Mesendoderm (in vitro differentiated cells): Measurements from ENCODE around the gene DYRK3.

Experiments
- DNase-seq: peaks from one replicate; pipeline ENCODE4 v3.0.0; 2013
- H2AK5ac ChIP-seq: 2 replicates; pipeline ENCODE4 v1.6.1; 2013; ENCODE audit warnings: low read length, inconsistent platforms
- H2BK120ac ChIP-seq: 2 replicates; pipeline ENCODE4 v1.6.1; 2013; ENCODE audit warnings: low read depth, mild to moderate bottlenecking, low read length, moderate library complexity, mixed read lengths
- H2BK15ac ChIP-seq: replicated peaks from 2 replicates; pipeline ENCODE4 v1.6.1; 2013; ENCODE audit warnings: low read depth, mild to moderate bottlenecking, moderate library complexity
- H2BK5ac ChIP-seq: 2 replicates; pipeline ENCODE4 v1.6.1; 2013; ENCODE audit warnings: low read length, inconsistent platforms
- H3K18ac ChIP-seq: 2 replicates; pipeline ENCODE4 v1.6.1; 2013; ENCODE audit warnings: mild to moderate bottlenecking, low read length, mixed read lengths
- H3K23ac ChIP-seq: one replicate; pipeline ENCODE4 v1.6.1; 2013; ENCODE audit warnings: low read length
- H3K27ac ChIP-seq: 2 replicates; pipeline ENCODE4 v1.5.1; 2013; ENCODE audit warnings: low read depth, mild to moderate bottlenecking, inconsistent platforms, low read length, moderate library complexity
- H3K27me3 ChIP-seq: 2 replicates; pipeline ENCODE4 v1.6.1; 2013; ENCODE audit warnings: low read length, control low read depth, mild to moderate bottlenecking, inconsistent platforms; ENCODE audit not compliant: insufficient read depth, poor library complexity
- H3K36me3 ChIP-seq: 2 replicates; pipeline ENCODE4 v1.6.1; 2013; ENCODE audit warnings: low read length, inconsistent platforms; ENCODE audit not compliant: control insufficient read depth, insufficient read depth
- H3K4ac ChIP-seq: one replicate; pipeline ENCODE4 v1.6.1; 2013; ENCODE audit warnings: low read depth, mild to moderate bottlenecking, low read length, moderate library complexity
- H3K4me1 ChIP-seq: 2 replicates; pipeline ENCODE4 v1.6.1; 2013; ENCODE audit warnings: low read depth, low read length, inconsistent platforms; ENCODE audit not compliant: control insufficient read depth
- H3K4me2 ChIP-seq: 2 replicates; pipeline ENCODE4 v1.6.1; 2013; ENCODE audit warnings: low read length
- H3K4me3 ChIP-seq: 2 replicates; pipeline ENCODE4 v1.5.1; 2013; ENCODE audit warnings: mild to moderate bottlenecking, low read length
- H3K56ac ChIP-seq: one replicate; pipeline ENCODE4 v1.6.1; 2013; ENCODE audit warnings: low read length
- H3K79me1 ChIP-seq: 2 replicates; pipeline ENCODE4 v1.6.1; 2013; ENCODE audit warnings: low read length, inconsistent platforms
- H3K79me2 ChIP-seq: 2 replicates; pipeline ENCODE4 v1.6.1; 2013; ENCODE audit warnings: mild to moderate bottlenecking, low read length; ENCODE audit not compliant: control insufficient read depth, insufficient read depth
- H3K9ac ChIP-seq: 2 replicates; pipeline ENCODE4 v1.6.1; 2013; ENCODE audit warnings: low read length, inconsistent platforms
- H4K5ac ChIP-seq: one replicate; pipeline ENCODE4 v1.6.1; 2013; ENCODE audit warnings: low read length
- H4K8ac ChIP-seq: one replicate; pipeline ENCODE4 v1.6.1; 2013; ENCODE audit warnings: low read depth, mild to moderate bottlenecking, control low read depth, low read length, moderate library complexity
- WGBS: extraction: QIAGEN DNeasy Blood & Tissue Kit; methylation state at CpG from one replicate; pipeline ENCODE4 v1.1.7; 2013; ENCODE audit warnings: low lambda C conversion rate, missing lambda C conversion rate; ENCODE audit not compliant: insufficient coverage; ENCODE audit errors: extremely low coverage; 5-methylcytosine and 5-hydroxymethylcytosine counted together

Gene DYRK3

GRCh38 chr1:206646504-206646903, 11.2 kb downstream of the DYRK3 start:
- Histone ChIP-seq H3K4me1 (no peaks in the 10 kb centered on the region), H2BK5ac (no peak overlapping the region), H2BK120ac (no peak overlapping the region), H3K4ac (no peak overlapping the region), H4K5ac (no peak overlapping the region), H3K27me3 (no peaks in the 10 kb centered on the region), H3K27ac (no peak overlapping the region), H2BK15ac (no peak overlapping the region), H3K23ac (no peak overlapping the region), H3K79me1 (no peaks in the 10 kb centered on the region), H3K18ac (no peak overlapping the region), H2AK5ac (no peak overlapping the region), H3K4me3 (no peak overlapping the region), H3K4me2 (no peak overlapping the region), H4K8ac (no peak overlapping the region), H3K36me3 (peaks cover 4% of the 10 kb centered on the region), H3K9ac (no peak overlapping the region), H3K79me2 (no peaks in the 10 kb centered on the region), H3K56ac (no peak overlapping the region)
- DNase-seq: no peak
- whole genome bisulfite sequencing: no CpG with 5 or more reads among the region's 1 CpG

GRCh38 chr1:206647224-206647623, 11.9 kb downstream of the DYRK3 start:
- DNase-seq: no peak
- Histone ChIP-seq H3K4me3 (no peak overlapping the region), H2AK5ac (no peak overlapping the region), H3K36me3 (peaks cover 4% of the 10 kb centered on the region), H3K79me2 (no peaks in the 10 kb centered on the region), H3K27ac (no peak overlapping the region), H3K56ac (no peak overlapping the region), H3K18ac (no peak overlapping the region), H2BK120ac (no peak overlapping the region), H3K4me2 (no peak overlapping the region), H4K5ac (no peak overlapping the region), H2BK5ac (no peak overlapping the region), H3K4me1 (no peaks in the 10 kb centered on the region), H3K23ac (no peak overlapping the region), H2BK15ac (no peak overlapping the region), H3K9ac (no peak overlapping the region), H3K4ac (no peak overlapping the region), H3K79me1 (no peaks in the 10 kb centered on the region), H3K27me3 (no peaks in the 10 kb centered on the region), H4K8ac (no peak overlapping the region)

DNA sequence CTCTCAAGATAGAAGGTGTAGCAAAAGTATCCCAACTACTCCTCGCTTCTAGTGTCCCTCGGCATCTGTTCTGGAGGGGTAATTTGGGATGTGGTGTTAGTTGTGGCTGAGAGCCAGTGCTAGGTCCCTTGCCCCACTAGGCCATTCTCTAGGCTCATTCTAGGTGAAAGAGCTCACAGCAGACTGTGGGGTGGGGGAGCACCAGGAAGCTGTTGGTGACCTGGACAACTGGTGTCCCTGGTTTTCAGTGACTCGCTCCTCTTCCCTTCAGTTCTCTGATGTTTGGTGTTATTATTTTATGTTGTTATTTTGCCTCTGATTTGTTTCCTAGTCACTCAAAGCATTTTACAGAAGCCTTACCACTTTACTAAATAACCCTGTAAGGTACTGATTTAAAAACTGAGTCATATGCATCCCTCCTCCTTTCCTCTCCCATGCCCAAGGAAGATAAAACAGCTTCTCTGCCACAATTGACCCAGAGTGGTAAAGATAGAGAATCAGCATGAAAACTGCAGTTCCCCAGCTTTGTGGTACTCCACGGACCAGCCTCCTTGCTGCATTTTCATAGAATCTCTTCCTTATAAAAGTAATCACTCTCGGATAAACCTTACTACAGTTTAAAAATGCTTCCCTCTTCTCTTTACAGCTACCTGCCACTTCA, 14.1 kb downstream of the DYRK3 start:
- H3K27ac ChIP-seq: no peak overlapping the region
- no peak overlapping the region for H3K4me2 ChIP-seq
- no peak overlapping the region for H3K9ac ChIP-seq
- H3K4me1 ChIP-seq: no peaks in the 10 kb centered on the region
- H3K4me3 ChIP-seq: no peak overlapping the region
- H2BK15ac ChIP-seq: no peak overlapping the region
- no peak overlapping the region for H3K18ac ChIP-seq
- no peak overlapping the region for H2BK5ac ChIP-seq
- H3K23ac ChIP-seq: no peak overlapping the region
- no peak overlapping the region for H4K5ac ChIP-seq
- H3K4ac ChIP-seq: no peak overlapping the region
- no peaks in the 10 kb centered on the region for H3K79me1 ChIP-seq
- H3K56ac ChIP-seq: no peak overlapping the region
- no peaks in the 10 kb centered on the region for H3K27me3 ChIP-seq
- H4K8ac ChIP-seq: no peak overlapping the region
- H2AK5ac ChIP-seq: no peak overlapping the region
- H2BK120ac ChIP-seq: no peak overlapping the region
- no CpG with 5 or more reads among the region's 5 CpGs for WGBS
- no peaks in the 10 kb centered on the region for H3K79me2 ChIP-seq
- DNase-seq: no peak
- peaks cover 4% of the 10 kb centered on the region for H3K36me3 ChIP-seq

- Histone ChIP-seq H4K5ac (no peak overlapping the region), H3K79me1 (no peaks in the 10 kb centered on the region), H3K27ac (no peak overlapping the region), H3K4me1 (no peaks in the 10 kb centered on the region), H2AK5ac (no peak overlapping the region), H3K79me2 (no peaks in the 10 kb centered on the region), H3K27me3 (no peaks in the 10 kb centered on the region), H3K36me3 (peaks cover 4% of the 10 kb centered on the region), H2BK120ac (no peak overlapping the region), H3K4ac (no peak overlapping the region), H3K4me3 (no peak overlapping the region), H3K56ac (no peak overlapping the region), H3K18ac (no peak overlapping the region), H3K23ac (no peak overlapping the region), H2BK5ac (no peak overlapping the region), H3K9ac (no peak overlapping the region), H3K4me2 (no peak overlapping the region), H4K8ac (no peak overlapping the region), H2BK15ac (no peak overlapping the region)
- WGBS: no CpG with 5 or more reads among the region's 3 CpGs
- DNase-seq: no peak
Observed at GRCh38 chr1:206651014-206651413, 15.7 kb downstream of the DYRK3 start.

GRCh38 chr1:206651958-206652890, 16.9 kb downstream of the DYRK3 start:
- Histone ChIP-seq H3K79me2 (no peaks in the 10 kb centered on the region), H3K27me3 (no peaks in the 10 kb centered on the region), H3K4me1 (no peaks in the 10 kb centered on the region), H2BK15ac (no peak overlapping the region), H2BK120ac (no peak overlapping the region), H3K4ac (no peak overlapping the region), H2AK5ac (no peak overlapping the region), H4K8ac (no peak overlapping the region), H2BK5ac (no peak overlapping the region), H3K27ac (no peak overlapping the region), H3K56ac (no peak overlapping the region), H3K4me2 (no peak overlapping the region), H3K23ac (no peak overlapping the region), H3K4me3 (no peak overlapping the region), H3K9ac (no peak overlapping the region), H4K5ac (no peak overlapping the region), H3K36me3 (peaks cover 4% of the 10 kb centered on the region), H3K18ac (no peak overlapping the region), H3K79me1 (no peaks in the 10 kb centered on the region)
- no peak for DNase-seq
- no CpG with 5 or more reads among the region's 5 CpGs for WGBS
